HG02840 (cell line): ENCODE data around the gene HLA-C.
A peak's percentile ranks its signal among the peaks of the same experiment; 100 is the strongest.
"Not testable (repeated sequence)": the region's sequence is repeated elsewhere in the genome, so short reads cannot be mapped to it uniquely, and the experiment has no call there.

ENCODE experiments used
- ATAC-seq: cut with Tn5 transposase; IDR thresholded peaks from one replicate; pipeline ENCODE4 v1.9.1; 2021; ENCODE audit warnings: mild to moderate bottlenecking, moderate library complexity, moderate number of reproducible peaks; ENCODE audit not compliant: unreplicated experiment, low FRiP score

HLA-C gene

GRCh38 chr6:31272436-31272835 lies 544 bp upstream of the HLA-C start:
- no peak for ATAC-seq

- peak; percentile 32 for ATAC-seq
Measured at GRCh38 chr6:31270788-31271640, 878 bp downstream of the HLA-C start.

GRCh38 chr6:31268836-31269235 lies 3.1 kb downstream of the HLA-C start:
- ATAC-seq, result no peak

- no peak for ATAC-seq
Measured at GRCh38 chr6:31268369-31268765, 3.5 kb downstream of the HLA-C start.

- no peak for ATAC-seq
Measured at GRCh38 chr6:31267651-31268368, 4.1 kb downstream of the HLA-C start.

GRCh38 chr6:31266567-31267360 lies 5.1 kb downstream of the HLA-C start:
- no peak for ATAC-seq

- ATAC-seq, result no peak
Measured at GRCh38 chr6:31265926-31266325, 6.0 kb downstream of the HLA-C start.

- ATAC-seq, result not testable (repeated sequence)
Measured at GRCh38 chr6:31263346-31263933, 8.5 kb downstream of the HLA-C start.

- not testable (repeated sequence) for ATAC-seq
Measured at GRCh38 chr6:31259995-31260394, 11.9 kb downstream of the HLA-C start.

GRCh38 chr6:31252625-31253024 lies 19.3 kb downstream of the HLA-C start:
- ATAC-seq, result no peak

GRCh38 chr6:31251261-31251660 lies 20.6 kb downstream of the HLA-C start:
- no peak for ATAC-seq

- ATAC-seq, result no peak
Measured at GRCh38 chr6:31249184-31249583, 22.7 kb downstream of the HLA-C start.

- ATAC-seq, result no peak
Measured at GRCh38 chr6:31247813-31248212, 24.1 kb downstream of the HLA-C start.

- ATAC-seq, result no peak
Measured at GRCh38 chr6:31246051-31246521, 25.8 kb downstream of the HLA-C start.

- ATAC-seq, result no peak
Measured at GRCh38 chr6:31243508-31243907, 28.4 kb downstream of the HLA-C start.

GRCh38 chr6:31239854-31240253 lies 32.0 kb downstream of the HLA-C start:
- no peak for ATAC-seq

- not testable (repeated sequence) for ATAC-seq
Measured at GRCh38 chr6:31234101-31234500, 37.8 kb downstream of the HLA-C start.

- no peak for ATAC-seq
Measured at GRCh38 chr6:31228476-31228875, 43.4 kb downstream of the HLA-C start.

GRCh38 chr6:31227143-31227542 lies 44.7 kb downstream of the HLA-C start:
- ATAC-seq, result no peak

GRCh38 chr6:31225735-31226134 lies 46.2 kb downstream of the HLA-C start:
- ATAC-seq, result no peak
